GM13976 (cell line): ENCODE data around the gene POLR2L.

ENCODE experiments used
- DNase-seq: peaks from one replicate; pipeline ENCODE4 v3.0.0; 2012; ENCODE audit warnings: low spot score
- CTCF ChIP-seq: IDR thresholded peaks from 2 replicates; pipeline ENCODE4 v1.5.1; 2012; ENCODE audit warnings: borderline replicate concordance, mild to moderate bottlenecking; ENCODE audit not compliant: insufficient read depth; ENCODE audit errors: extremely low read depth, missing control alignments, control extremely low read depth
- in situ Hi-C: fragments of 300-500 bp; cut with MboI; formaldehyde crosslinking; loops from one replicate; pipeline ENCODE4 v1.12.0; 2022; ENCODE audit warnings: low sequenced_read_pairs, mixed read lengths, inconsistent platforms; ENCODE audit not compliant: unreplicated experiment

Gene POLR2L

GRCh38 chr11:876545-876944 lies 34.2 kb upstream of the POLR2L start:
- DNase-seq: no peak

GRCh38 chr11:875769-876301 lies 33.5 kb upstream of the POLR2L start:
- no peak for DNase-seq
- in situ Hi-C loops: no loop called here

More at GRCh38 chr11:876545-876944, 34.2 kb upstream of the POLR2L start:
- in situ Hi-C loops: no loop called here
- TF ChIP-seq CTCF: no peak

GRCh38 chr11:875203-875602 lies 32.9 kb upstream of the POLR2L start:
- in situ Hi-C loops: no loop called here
- DNase-seq: no peak
- no peak for TF ChIP-seq CTCF

More at GRCh38 chr11:875769-876301, 33.5 kb upstream of the POLR2L start:
- TF ChIP-seq CTCF: no peak

- TF ChIP-seq CTCF: no peak
- in situ Hi-C loops: no loop called here
- DNase-seq: no peak
These were observed 31.4 kb upstream of the POLR2L start for GRCh38 chr11:873706-874105.

- DNase-seq: no peak
- TF ChIP-seq CTCF: no peak
- in situ Hi-C loops: no loop called here
These were observed 30.5 kb upstream of the POLR2L start for GRCh38 chr11:872799-873198.

- no peak for DNase-seq
- in situ Hi-C loops: no loop called here
- no peak for TF ChIP-seq CTCF
These were observed 29.1 kb upstream of the POLR2L start for GRCh38 chr11:871472-871871.
